ENCODE data around the gene OTULIN. TPM values are rescaled to one million over a fixed set of nuclear protein-coding genes. Genes with fewer than 3 reads are reported as not detected.

OTULIN gene
- total RNA-seq, 4 donors from 2014 or later = 23.9 to 38.6 (median 34.5) TPM

GRCh38 chr5:14741131-14741530 is 76.6 kb downstream of the OTULIN start:
- Histone ChIP-seq H3K27me3 (no peaks in the 10 kb centered on the region), H3K36me3 (peaks cover 0 to 89% (median 9%) of the 10 kb centered on the region in 3 donors), H3K4me1 (peaks cover 0 to 3% (median 0%) of the 10 kb centered on the region in 3 donors), H3K4me3 (no peak overlapping the region), H3K27ac (no peak overlapping the region), H3K9me3 (no peaks in the 10 kb centered on the region)
- no peak for TF ChIP-seq CTCF (IDR thresholded peaks at IDR 0.05)
- no peak for TF ChIP-seq POLR2A (IDR thresholded peaks at IDR 0.05)
- WGBS, 2 donors = 90 to 92% methylated on average over 13 of the region's 13 CpGs
- intact Hi-C loops (cut with DNase I) = no loop called here
- DNase-seq = no peak

- Histone ChIP-seq H3K9me3 (no peaks in the 10 kb centered on the region), H3K4me1 (peaks cover 0 to 3% (median 0%) of the 10 kb centered on the region in 3 donors), H3K36me3 (peaks cover 0 to 89% (median 9%) of the 10 kb centered on the region in 3 donors), H3K27ac (no peak overlapping the region), H3K4me3 (no peak overlapping the region), H3K27me3 (no peaks in the 10 kb centered on the region)
- intact Hi-C loops (cut with DNase I) = no loop called here
- no peak for TF ChIP-seq POLR2A (IDR thresholded peaks at IDR 0.05)
- WGBS, 2 donors = 84 to 85% methylated on average over 9 to 11 of the region's 11 CpGs
- DNase-seq = no peak
Measured at GRCh38 chr5:14741801-14742440, 77.4 kb downstream of the OTULIN start.

DNA sequence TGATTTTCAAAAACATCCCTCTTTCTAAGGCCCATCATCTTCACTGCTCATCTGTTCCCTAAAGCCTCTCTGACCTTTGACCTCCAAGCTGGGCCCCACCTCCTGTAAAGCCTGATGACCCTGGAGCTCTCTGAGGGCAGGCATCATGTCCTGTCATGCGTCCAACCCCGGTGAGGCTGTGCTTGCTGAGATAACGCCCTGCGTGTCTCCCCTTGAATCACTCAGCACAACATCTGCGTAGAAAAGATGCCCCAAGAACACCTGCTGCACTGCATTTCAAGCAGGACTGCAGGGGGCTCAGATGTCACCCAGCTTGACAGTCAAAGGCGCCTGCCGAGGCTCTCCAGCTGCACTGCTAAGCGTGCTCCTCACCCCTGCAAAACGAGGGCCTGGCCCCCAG is 78.0 kb downstream of the OTULIN start:
- peaks cover 0 to 3% (median 0%) of the 10 kb centered on the region in 3 donors for H3K4me1 ChIP-seq
- no peak for DNase-seq
- intact Hi-C loops (cut with DNase I) = no loop called here
- H3K27ac ChIP-seq = no peak overlapping the region
- no peaks in the 10 kb centered on the region for H3K9me3 ChIP-seq
- no peaks in the 10 kb centered on the region for H3K27me3 ChIP-seq
- TF ChIP-seq POLR2A (IDR thresholded peaks at IDR 0.05) (no peak), CTCF (IDR thresholded peaks at IDR 0.05) (no peak)
- H3K4me3 ChIP-seq = no peak overlapping the region
- WGBS, 2 donors = 83% methylated on average over 4 of the region's 9 CpGs; no CpG with 5 or more reads in 1 of the 2 donors
- H3K36me3 ChIP-seq = peaks cover 0 to 89% (median 9%) of the 10 kb centered on the region in 3 donors

DNA sequence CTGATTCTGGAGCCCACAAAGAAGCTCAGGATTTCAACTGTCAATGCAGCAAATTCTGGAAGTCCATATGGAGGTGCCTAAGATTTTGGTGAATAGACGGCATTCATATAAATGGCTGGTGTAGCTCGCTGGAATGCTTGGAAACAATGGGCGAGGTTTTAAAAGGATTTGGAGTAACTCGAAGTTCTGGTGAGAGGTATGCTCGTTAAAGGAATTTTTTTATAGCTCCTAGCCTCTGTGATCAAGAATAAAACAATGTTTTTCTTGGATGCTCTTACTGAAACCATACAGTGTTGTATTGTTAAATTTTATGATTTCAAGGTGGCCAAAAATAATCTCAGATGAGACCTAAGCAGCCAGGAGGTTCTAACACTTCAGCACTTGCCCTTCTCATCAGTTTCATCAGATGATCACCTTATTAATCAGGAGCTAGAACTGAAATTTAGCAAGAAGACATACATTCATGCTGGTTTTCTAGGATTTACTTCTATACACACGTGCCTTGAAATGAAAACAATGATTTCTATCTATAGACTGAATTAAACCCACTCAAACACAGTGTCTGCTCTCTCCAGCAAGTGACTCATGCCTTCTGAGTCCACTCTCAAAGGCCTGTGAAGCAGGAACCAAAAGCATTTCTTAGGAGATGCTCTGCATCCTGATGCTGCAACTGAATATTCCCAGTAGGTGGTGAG is 79.2 kb downstream of the OTULIN start:
- H3K4me1 ChIP-seq = peaks cover 0 to 5% (median 3%) of the 10 kb centered on the region in 3 donors
- 82 to 84% methylated on average over 6 of the region's 6 CpGs for WGBS, 2 donors
- no peak overlapping the region for H3K4me3 ChIP-seq
- H3K36me3 ChIP-seq = peaks cover 0 to 88% (median 9%) of the 10 kb centered on the region in 3 donors
- intact Hi-C loops (cut with DNase I) = no loop called here
- no peak for DNase-seq
- TF ChIP-seq CTCF (IDR thresholded peaks at IDR 0.05) (no peak), POLR2A (IDR thresholded peaks at IDR 0.05) (no peak)
- no peaks in the 10 kb centered on the region for H3K27me3 ChIP-seq
- no peaks in the 10 kb centered on the region for H3K9me3 ChIP-seq
- H3K27ac ChIP-seq = no peak overlapping the region

- Histone ChIP-seq H3K9me3 (no peaks in the 10 kb centered on the region), H3K27me3 (no peaks in the 10 kb centered on the region), H3K27ac (no peak overlapping the region), H3K36me3 (peaks cover 0 to 85% (median 9%) of the 10 kb centered on the region in 3 donors), H3K4me3 (no peak overlapping the region), H3K4me1 (peaks cover 0 to 13% (median 5%) of the 10 kb centered on the region in 3 donors)
- TF ChIP-seq POLR2A (IDR thresholded peaks at IDR 0.05) (no peak), CTCF (IDR thresholded peaks at IDR 0.05) (no peak)
- 64 to 81% methylated on average over 4 to 11 of the region's 14 CpGs for WGBS, 2 donors
- intact Hi-C loops (cut with DNase I) = no loop called here
- no peak for DNase-seq
Measured at GRCh38 chr5:14744296-14745187, 80.0 kb downstream of the OTULIN start.

All from esophagus squamous epithelium (tissue), 5 donors.